Activated CD4-positive, alpha-beta T cell treated with anti-CD3 and anti-CD28 coated beads, Interleukin-2, amount 10 ng/mL, durations not matched to agents 24 days and 14 days (primary cell): ENCODE measurements around the gene SCAPER. TPM values are rescaled to one million over a fixed set of nuclear protein-coding genes. Genes with fewer than 3 reads are reported as not detected.
"Not testable (repeated sequence)": the region's sequence is repeated elsewhere in the genome, so short reads cannot be mapped to it uniquely, and the experiment has no call there.

Experiments
- DNase-seq: peaks from one replicate; pipeline ENCODE4 v3.0.0; 2022
- H3K27ac Mint-ChIP-seq: one replicate; pipeline ENCODE4 v1.8.0; 2022; ENCODE audit warnings: mild to moderate bottlenecking, mixed read lengths
- H3K27me3 Mint-ChIP-seq: one replicate; pipeline ENCODE4 v1.8.0; 2022; ENCODE audit warnings: mixed read lengths
- H3K36me3 Mint-ChIP-seq: one replicate; pipeline ENCODE4 v1.8.0; 2022; ENCODE audit warnings: low read depth, mild to moderate bottlenecking, mixed read lengths
- H3K4me1 Mint-ChIP-seq: one replicate; pipeline ENCODE4 v1.8.0; 2021; ENCODE audit warnings: mixed read lengths
- H3K4me3 Mint-ChIP-seq: one replicate; pipeline ENCODE4 v1.8.0; 2022; ENCODE audit warnings: mild to moderate bottlenecking, moderate library complexity, mixed read lengths
- H3K9me3 Mint-ChIP-seq: one replicate; pipeline ENCODE4 v1.8.0; 2021; ENCODE audit warnings: mixed read lengths
- intact Hi-C: fragments of 100-400 bp; cut with micrococcal nuclease; formaldehyde crosslinking; loops from one replicate; pipeline ENCODE4 v1.15.1; 2023
- total RNA-seq: library from RNA; stranded (reverse); gene quantifications from 2 replicates; pipeline ENCODE4 v1.2.3, GENCODE V29; 2022

Gene SCAPER
- total RNA-seq, 1 donor from 2014 or later, result 31.0 TPM

DNA sequence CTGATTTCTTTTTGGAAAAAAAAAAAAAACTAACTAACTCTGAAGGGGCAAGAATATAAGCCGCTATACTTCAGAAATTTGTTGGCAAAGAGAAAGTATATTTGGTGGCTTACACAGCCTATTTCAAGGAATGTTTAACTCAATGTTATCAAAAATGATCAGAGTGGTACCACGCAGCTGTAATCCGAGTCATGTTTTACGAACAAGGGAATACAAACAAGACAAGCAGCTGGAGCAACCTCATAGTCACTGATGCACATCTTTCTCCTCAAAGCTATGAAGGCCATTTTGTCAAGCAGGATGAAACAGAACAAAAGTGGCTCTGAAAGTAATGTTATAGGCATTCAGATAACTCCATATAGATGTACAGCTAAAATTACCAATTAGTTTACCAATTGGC lies 81.2 kb downstream of the SCAPER start:
- Mint-ChIP-seq H3K27ac (no peak overlapping the region), H3K4me1 (peaks cover 12% of the 10 kb centered on the region), H3K4me3 (no peak overlapping the region), H3K9me3 (peaks cover 4% of the 10 kb centered on the region), H3K27me3 (no peaks in the 10 kb centered on the region), H3K36me3 (peaks cover 5% of the 10 kb centered on the region)
- no peak for DNase-seq
- intact Hi-C loops, result no loop called here

DNA sequence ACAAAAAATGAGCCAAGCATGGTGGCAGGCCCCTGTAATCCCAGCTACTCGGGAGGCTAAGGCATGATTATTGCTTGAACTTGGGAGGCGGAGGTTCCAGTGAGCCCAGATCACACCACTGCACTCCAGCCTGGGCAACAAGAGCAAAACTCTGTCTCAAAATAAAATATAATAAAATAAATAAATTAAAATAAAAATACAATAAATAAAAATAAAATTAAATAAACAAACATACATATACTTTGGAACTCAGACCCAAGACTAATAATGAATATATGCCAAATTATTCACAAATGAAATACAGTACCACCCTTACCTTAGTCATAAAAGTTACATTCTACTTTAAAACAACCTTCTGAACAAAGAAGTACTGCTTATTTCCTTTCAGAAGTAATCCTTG lies 81.8 kb downstream of the SCAPER start:
- Mint-ChIP-seq H3K27me3 (no peaks in the 10 kb centered on the region), H3K27ac (no peak overlapping the region), H3K36me3 (peaks cover 7% of the 10 kb centered on the region), H3K4me3 (no peak overlapping the region), H3K9me3 (peaks cover 5% of the 10 kb centered on the region), H3K4me1 (peaks cover 13% of the 10 kb centered on the region)
- intact Hi-C loops, result no loop called here
- DNase-seq, result no peak

- H3K9me3 Mint-ChIP-seq, H3K27ac Mint-ChIP-seq, H3K27me3 Mint-ChIP-seq, DNase-seq, H3K36me3 Mint-ChIP-seq, intact Hi-C loops: not testable (repeated sequence)
- Mint-ChIP-seq H3K4me1 (peaks cover 11% of the 10 kb centered on the region), H3K4me3 (peak overlapping the region; percentile 68)
Measured at GRCh38 chr15:76818926-76819325, 86.2 kb downstream of the SCAPER start.

DNA sequence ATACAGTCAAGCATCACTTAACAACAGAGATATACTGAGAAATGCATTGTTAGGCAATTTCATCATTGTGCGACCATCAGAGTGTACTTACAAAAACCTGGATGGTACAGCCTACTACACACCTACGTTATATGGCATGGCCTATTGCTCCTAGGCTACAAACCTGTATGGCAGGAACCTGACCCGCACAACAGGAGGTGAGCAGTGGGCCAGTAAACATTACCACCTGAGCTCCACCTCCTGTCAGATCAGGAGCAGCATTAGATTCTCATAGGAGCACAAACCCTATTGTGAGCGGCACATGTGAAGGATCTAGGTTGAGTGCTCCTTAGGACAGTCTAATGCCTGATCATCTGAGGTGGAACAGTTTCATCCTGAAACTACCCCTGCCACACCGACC lies 89.7 kb downstream of the SCAPER start:
- no peak for DNase-seq
- H3K4me1 Mint-ChIP-seq, result peaks cover 11% of the 10 kb centered on the region
- H3K9me3 Mint-ChIP-seq, result peaks cover 9% of the 10 kb centered on the region
- intact Hi-C loops, result no loop called here
- no peak overlapping the region for H3K27ac Mint-ChIP-seq
- H3K27me3 Mint-ChIP-seq, result no peaks in the 10 kb centered on the region
- peaks cover 8% of the 10 kb centered on the region for H3K36me3 Mint-ChIP-seq
- H3K4me3 Mint-ChIP-seq, result no peak overlapping the region

GRCh38 chr15:76812381-76812780 lies 92.8 kb downstream of the SCAPER start:
- no peaks in the 10 kb centered on the region for H3K4me1 Mint-ChIP-seq
- no peak overlapping the region for H3K4me3 Mint-ChIP-seq
- intact Hi-C loops, result no loop called here
- H3K27me3 Mint-ChIP-seq, result no peaks in the 10 kb centered on the region
- DNase-seq, result no peak
- H3K36me3 Mint-ChIP-seq, result peaks cover 5% of the 10 kb centered on the region
- no peak overlapping the region for H3K27ac Mint-ChIP-seq
- H3K9me3 Mint-ChIP-seq, result peaks cover 6% of the 10 kb centered on the region

GRCh38 chr15:76809412-76810103 lies 95.6 kb downstream of the SCAPER start:
- no peak overlapping the region for H3K27ac Mint-ChIP-seq
- peaks cover 6% of the 10 kb centered on the region for H3K9me3 Mint-ChIP-seq
- H3K4me1 Mint-ChIP-seq, result no peaks in the 10 kb centered on the region
- peaks cover 5% of the 10 kb centered on the region for H3K36me3 Mint-ChIP-seq
- intact Hi-C loops, result no loop called here
- no peak for DNase-seq
- H3K4me3 Mint-ChIP-seq, result no peak overlapping the region
- no peaks in the 10 kb centered on the region for H3K27me3 Mint-ChIP-seq

DNA sequence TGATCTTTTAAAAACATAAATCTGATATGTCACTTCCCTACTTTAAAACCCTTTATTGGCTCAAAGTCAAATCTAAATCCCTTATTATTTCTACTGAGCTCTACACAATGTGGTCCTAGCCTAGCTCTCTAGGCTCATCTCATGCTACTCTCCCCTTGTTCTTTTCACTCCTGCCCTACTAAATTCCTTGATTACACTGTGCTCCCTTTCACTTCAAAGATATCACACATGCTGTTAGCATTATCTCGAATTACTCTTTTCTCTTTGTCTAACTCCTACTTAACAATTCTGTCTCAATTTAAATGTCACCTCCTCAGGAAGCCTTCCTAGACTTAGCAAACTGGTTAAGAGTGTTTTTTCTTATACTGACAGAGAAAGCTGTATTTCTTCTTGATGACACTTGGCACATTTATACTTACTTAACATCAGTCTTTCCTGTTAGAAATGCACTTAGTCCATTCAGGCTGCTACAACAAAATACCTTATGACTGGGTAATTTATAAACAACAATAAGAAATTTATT lies 102.0 kb downstream of the SCAPER start:
- no peak for DNase-seq
- no peaks in the 10 kb centered on the region for H3K9me3 Mint-ChIP-seq
- no peaks in the 10 kb centered on the region for H3K27me3 Mint-ChIP-seq
- peaks cover 15% of the 10 kb centered on the region for H3K36me3 Mint-ChIP-seq
- no peak overlapping the region for H3K27ac Mint-ChIP-seq
- no peak overlapping the region for H3K4me3 Mint-ChIP-seq
- intact Hi-C loops, result no loop called here
- H3K4me1 Mint-ChIP-seq, result no peaks in the 10 kb centered on the region

DNA sequence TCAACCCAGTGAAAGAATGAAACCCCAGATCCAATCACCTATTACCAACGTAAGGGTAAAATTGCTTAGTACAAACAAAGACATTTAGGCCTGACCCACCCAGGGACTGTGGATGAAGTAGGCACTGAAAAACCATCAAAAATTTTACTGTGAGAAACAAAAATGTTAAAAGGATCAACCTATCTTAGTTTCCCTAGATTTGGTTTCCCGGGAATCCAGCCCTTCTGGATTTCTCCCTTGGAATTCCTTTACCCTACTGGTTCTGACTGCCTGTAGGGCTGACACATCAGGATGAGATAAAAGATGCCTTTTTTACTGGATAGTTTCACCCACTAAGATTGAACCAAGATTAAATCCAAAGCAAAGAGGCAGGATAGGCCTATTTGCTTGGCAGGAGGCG lies 102.7 kb downstream of the SCAPER start:
- Mint-ChIP-seq H3K4me3 (no peak overlapping the region), H3K9me3 (no peaks in the 10 kb centered on the region), H3K36me3 (peaks cover 16% of the 10 kb centered on the region), H3K27ac (no peak overlapping the region), H3K4me1 (no peaks in the 10 kb centered on the region), H3K27me3 (no peaks in the 10 kb centered on the region)
- intact Hi-C loops, result no loop called here
- DNase-seq, result no peak

DNA sequence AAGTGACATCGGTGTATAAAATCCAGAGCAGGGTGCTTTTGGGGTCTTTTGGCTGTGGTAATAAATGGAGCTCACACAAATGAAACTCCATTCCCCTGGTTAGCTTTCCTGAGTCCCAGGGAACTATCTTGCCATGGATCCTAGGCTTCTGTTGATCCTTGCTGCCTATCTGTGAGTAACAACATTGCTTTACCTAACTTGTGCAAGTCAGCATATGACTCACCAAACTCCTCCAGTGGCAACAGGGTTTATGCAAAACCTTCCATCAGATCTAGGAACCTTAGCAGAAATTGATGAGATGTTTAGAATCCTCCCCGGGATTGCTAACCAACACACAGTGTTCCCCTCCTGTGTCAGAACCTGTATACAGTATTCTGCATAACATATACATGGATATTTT lies 105.4 kb downstream of the SCAPER start:
- H3K4me3 Mint-ChIP-seq, result no peak overlapping the region
- intact Hi-C loops, result no loop called here
- H3K4me1 Mint-ChIP-seq, result no peaks in the 10 kb centered on the region
- no peak overlapping the region for H3K27ac Mint-ChIP-seq
- no peaks in the 10 kb centered on the region for H3K27me3 Mint-ChIP-seq
- H3K36me3 Mint-ChIP-seq, result peaks cover 16% of the 10 kb centered on the region
- no peaks in the 10 kb centered on the region for H3K9me3 Mint-ChIP-seq
- no peak for DNase-seq

GRCh38 chr15:76795217-76795616 lies 109.9 kb downstream of the SCAPER start:
- H3K9me3 Mint-ChIP-seq, result no peaks in the 10 kb centered on the region
- H3K4me3 Mint-ChIP-seq, result no peak overlapping the region
- no peak overlapping the region for H3K27ac Mint-ChIP-seq
- no peaks in the 10 kb centered on the region for H3K27me3 Mint-ChIP-seq
- H3K4me1 Mint-ChIP-seq, result no peaks in the 10 kb centered on the region
- DNase-seq, result no peak
- intact Hi-C loops, result no loop called here
- peaks cover 32% of the 10 kb centered on the region for H3K36me3 Mint-ChIP-seq

DNA sequence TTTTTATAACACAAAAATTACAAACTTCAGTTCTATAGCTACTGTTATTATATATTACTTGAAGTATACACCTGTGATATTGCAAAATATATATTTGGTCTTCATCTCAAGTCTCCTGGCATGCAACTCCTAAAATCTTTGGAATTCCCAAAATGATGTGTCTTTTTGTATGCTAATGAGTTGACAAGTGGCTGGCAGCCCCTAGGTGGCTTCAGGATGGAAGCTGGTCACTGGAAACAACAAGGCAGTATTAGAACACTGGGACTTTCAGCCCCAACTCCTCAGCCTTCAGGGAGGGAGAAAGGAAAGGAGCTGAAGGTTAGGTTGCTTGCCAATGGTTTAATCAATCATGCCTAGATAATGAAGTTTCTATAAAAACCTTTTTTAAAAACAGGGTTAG lies 112.0 kb downstream of the SCAPER start:
- no peaks in the 10 kb centered on the region for H3K4me1 Mint-ChIP-seq
- H3K9me3 Mint-ChIP-seq, result no peaks in the 10 kb centered on the region
- no peaks in the 10 kb centered on the region for H3K27me3 Mint-ChIP-seq
- DNase-seq, result no peak
- H3K36me3 Mint-ChIP-seq, result peaks cover 31% of the 10 kb centered on the region
- intact Hi-C loops, result no loop called here
- H3K27ac Mint-ChIP-seq, result no peak overlapping the region
- no peak overlapping the region for H3K4me3 Mint-ChIP-seq

DNA sequence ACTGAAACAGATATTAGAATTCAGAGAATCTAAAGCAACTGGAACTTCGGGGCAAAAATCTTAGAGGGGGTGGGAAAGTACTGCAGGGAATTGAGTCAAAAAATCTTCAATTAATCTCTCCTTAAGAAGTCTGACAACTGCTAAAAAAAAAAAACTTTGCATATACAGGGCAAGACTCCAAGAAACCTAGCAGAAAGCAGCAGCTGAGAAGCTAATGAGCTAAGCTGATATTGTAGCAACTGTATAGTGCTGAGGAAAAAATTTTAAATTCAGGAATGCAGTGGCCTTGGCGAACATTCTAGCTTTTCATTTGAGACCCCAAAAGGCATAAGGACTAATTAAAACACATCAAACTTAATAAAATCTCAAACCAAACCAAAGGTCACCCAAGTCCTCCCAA lies 113.6 kb downstream of the SCAPER start:
- Mint-ChIP-seq H3K9me3 (peaks cover under 1% of the 10 kb centered on the region), H3K36me3 (peaks cover 32% of the 10 kb centered on the region), H3K27ac (no peak overlapping the region), H3K4me1 (no peaks in the 10 kb centered on the region), H3K4me3 (no peak overlapping the region), H3K27me3 (no peaks in the 10 kb centered on the region)
- intact Hi-C loops, result no loop called here
- DNase-seq, result no peak

GRCh38 chr15:76787273-76787672 lies 117.9 kb downstream of the SCAPER start:
- DNase-seq, result no peak
- Mint-ChIP-seq H3K4me3 (no peak overlapping the region), H3K4me1 (no peaks in the 10 kb centered on the region), H3K27ac (no peak overlapping the region), H3K27me3 (no peaks in the 10 kb centered on the region), H3K9me3 (peaks cover 6% of the 10 kb centered on the region), H3K36me3 (peaks cover 45% of the 10 kb centered on the region)
- intact Hi-C loops, result no loop called here

DNA sequence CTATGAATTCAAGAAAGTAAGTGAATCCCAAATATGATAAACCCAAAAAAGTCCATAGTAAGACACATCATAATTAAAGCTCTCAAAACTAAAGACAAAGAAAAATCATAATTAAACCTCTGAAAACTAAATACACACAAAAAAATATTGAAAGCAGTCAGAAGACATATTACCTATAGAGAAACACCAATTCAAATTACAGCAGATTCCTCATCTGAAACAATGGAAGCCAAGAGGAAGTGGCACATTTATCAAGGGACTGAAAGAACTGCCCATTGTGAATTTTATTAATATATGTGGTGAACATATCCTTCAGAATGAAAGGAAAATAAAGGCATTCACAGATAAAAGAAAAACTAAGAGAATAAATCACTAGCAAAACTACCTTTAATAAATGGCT lies 128.2 kb downstream of the SCAPER start:
- H3K4me1 Mint-ChIP-seq, result peaks cover 1% of the 10 kb centered on the region
- intact Hi-C loops, result no loop called here

DNA sequence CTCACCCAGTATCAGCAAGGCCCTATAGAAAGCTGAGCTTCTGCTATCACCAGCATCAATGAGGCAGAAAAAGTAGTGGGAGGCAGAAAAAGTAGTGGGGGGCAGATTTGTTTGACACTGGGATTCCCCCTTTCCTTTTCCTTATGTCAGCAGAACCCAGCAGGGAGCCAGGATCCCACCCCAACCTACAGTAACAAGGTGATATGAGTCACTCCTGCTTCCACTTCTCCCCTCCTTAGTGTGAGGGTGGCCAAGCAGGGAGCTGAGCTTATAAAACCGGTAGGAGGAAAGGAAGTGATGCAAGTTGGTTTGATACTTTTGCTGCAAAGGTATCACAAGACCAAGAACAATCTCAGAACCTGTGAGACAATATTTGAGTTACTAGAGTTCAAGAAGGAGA lies 128.7 kb downstream of the SCAPER start:
- Mint-ChIP-seq H3K4me3 (no peak overlapping the region), H3K4me1 (peaks cover 1% of the 10 kb centered on the region), H3K27ac (no peak overlapping the region), H3K9me3 (peaks cover 12% of the 10 kb centered on the region), H3K36me3 (peaks cover 16% of the 10 kb centered on the region), H3K27me3 (no peaks in the 10 kb centered on the region)
- DNase-seq, result no peak
- intact Hi-C loops, result no loop called here

More for the DNA sequence above, 128.2 kb downstream of the SCAPER start:
- Mint-ChIP-seq H3K27ac (no peak overlapping the region), H3K4me3 (no peak overlapping the region), H3K36me3 (peaks cover 16% of the 10 kb centered on the region), H3K27me3 (no peaks in the 10 kb centered on the region), H3K9me3 (peaks cover 12% of the 10 kb centered on the region)
- DNase-seq, result no peak
